HUDEP-2 (cell line): ENCODE results near the gene C12orf50.
"Not testable (repeated sequence)": the region's sequence is repeated elsewhere in the genome, so short reads cannot be mapped to it uniquely, and the experiment has no call there.

Source experiments
- DNase-seq, 76 experiments: peaks; one replicate each; lab custom pipeline; 2025; ENCODE audit not compliant: unreplicated experiment in 76 of 76; lab: John Stamatoyannopoulos, UW

C12orf50 gene, protein sequence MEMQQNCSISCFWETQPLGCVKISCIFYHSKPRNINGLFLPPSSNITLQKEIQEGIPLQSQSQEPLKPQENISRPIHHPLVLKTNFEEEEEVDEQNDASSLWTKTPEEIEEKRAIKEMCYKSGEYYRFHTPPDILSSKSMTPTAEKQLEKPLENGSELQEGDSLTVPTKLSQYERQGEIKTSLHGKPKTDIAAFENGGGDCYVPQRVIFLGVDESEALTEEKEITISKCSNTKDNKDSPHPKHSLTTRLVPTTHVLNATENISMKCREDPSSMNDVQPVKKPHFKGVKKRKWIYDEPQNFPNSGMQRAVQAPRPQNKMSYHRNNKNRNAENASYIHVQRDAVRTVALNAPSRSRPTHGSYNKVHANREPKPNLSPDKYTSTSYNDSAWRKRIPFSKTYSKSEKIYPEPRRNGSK

DNA sequence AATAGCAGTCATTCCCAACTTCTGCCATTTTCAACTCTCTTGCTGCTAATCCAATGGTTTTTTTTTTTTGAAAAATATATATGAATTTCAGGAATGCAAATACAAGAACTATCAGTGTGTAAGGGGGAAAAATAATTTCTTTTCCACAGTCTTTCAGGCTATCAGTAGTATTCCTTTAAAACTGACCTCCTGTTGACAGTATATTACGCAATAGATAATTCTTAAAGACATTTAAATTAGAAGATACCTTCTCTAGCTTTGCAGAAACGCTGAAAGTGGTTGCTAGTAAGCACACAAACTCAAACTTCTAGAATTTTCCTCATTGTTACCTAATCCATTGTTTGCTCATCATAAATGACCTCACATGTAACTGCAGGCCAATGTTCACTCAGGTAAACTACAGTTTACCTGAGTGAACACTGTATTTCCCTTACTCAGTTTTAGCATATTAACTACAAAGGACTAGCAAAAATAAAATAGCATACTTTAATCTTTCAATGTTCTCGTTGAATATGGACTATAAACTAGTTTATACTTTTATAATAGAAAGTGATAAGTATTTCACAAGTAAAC lies at the start of gene C12orf50:
Gene C12orf50, minus strand, starts transcription at position 309 of the 573 bp plus-strand sequence. CDS start 2,439 bp downstream, outside the sequence.
- no peak for DNase-seq

DNA sequence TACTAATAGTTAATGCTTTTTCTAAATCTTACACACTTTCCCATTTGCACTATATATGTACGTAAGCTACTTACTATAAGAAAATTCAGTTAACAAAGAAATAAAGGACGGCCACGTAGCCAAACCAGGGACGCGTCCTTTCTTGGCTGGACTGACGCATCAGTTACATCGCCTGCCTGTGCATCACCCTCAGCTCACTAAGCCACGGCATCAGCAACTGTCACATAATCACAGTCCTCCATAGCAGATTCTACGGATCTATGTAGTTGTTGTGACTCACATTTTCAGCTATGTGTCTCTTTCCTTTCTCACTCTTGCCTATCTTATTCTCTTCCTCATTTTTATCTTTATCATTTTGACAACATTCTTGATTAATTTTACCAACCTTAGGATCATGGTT lies 38.1 kb upstream of the C12orf50 start:
- DNase-seq, result no peak

DNA sequence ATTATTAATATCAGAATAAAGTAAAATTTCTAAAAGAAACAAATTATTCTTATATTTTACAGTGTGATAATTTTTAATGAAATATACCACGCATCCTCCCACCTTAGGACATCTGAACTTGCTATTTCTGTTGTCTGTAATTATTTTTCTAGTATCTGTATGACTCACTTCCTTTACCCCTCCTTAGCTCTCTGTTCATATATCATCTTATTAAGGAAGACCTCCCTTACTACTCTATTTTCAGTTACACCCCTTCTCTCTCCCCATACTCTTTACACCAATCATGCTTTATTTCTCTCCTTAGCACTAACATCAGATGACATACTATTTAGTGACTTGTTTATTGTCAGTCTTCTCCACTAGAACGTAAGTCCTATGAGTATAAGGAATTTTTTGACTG lies 34.2 kb upstream of the C12orf50 start:
- DNase-seq, result no peak

DNA sequence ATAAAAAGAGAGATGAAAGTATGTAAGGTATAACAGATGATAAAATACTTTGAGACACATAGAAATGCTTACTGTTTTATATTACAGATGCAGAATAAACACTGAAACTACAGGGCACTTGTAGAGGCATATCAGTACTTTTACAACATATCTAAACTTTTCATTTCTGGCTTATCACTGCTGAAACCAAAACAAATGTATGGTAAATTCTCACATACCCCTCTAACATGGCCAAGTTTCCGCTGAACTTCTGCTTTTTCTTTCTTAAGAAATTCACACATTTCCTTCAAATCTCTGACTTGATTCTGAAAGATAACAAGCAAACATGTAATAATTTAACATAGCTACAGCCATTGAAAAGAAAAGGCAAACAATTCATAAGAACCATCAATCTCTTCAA lies 33.3 kb upstream of the C12orf50 start:
- no peak for DNase-seq

DNA sequence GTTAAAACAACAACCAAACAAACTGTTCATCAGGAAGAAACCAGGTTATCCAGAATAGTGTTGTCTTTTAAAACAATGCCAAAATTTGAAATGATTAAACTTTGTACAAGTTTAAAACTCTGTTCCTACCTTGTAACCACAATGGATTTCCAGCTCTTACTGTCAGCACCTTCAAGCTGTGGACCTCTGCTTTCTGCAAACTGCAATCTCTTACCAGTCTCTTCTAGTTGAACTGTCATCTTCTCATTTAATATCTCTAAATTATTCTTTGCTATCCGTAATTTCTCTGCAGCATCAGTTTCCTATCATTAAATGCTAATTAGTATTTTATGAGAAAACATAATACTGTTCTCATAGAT lies 29.5 kb upstream of the C12orf50 start:
- DNase-seq, result no peak

DNA sequence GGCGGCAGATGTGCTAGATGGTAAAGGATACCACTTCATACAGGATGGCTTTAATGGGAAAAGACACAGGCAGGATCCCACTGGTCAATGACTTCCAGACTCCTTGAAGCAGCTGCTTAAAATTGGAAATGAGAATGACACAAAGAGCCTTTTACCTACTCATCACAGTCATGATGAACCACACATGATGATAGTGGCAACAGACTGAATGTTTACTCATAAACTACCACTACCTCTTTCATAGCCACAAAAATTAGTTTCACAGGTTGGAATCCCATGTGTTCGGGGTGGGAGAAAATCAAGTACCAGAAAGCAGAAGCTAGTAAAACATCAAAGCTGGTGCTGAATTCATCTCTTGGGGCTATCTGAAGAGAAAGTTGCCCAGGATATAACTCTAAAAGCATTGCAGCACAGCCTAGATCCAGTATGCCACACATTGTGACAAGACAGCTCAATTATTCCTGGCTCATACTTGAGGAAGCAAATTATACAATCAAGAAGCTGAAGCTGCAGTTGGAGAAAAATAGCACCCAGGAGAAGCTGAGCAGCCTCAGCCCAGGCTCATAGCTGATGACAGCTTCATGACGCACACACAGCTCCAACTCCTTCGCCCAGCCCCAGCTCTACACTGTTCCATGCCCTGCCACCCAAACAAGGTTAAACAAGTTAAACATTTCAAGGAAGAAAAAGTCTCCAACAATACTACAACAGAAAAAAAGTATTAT lies 29.0 kb upstream of the C12orf50 start:
- DNase-seq, result no peak

DNA sequence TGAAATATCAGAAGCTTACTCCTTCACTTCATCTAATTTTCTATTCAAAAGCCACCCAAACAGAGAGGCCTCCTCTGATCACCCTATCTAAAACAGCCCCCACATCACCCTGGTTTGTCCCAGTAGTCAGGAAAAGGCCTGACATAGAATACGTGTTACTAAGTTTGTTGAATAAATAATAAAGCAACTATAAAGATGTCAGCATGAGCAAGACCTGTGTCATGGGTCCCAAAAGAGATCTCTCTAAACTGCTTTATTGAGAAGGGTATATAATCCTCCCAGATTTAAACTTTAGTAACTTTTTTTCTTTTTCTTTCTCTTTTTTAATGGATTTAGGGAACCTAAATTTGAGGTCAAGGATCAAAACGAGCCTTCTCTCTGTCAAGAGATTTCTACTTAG lies 27.4 kb upstream of the C12orf50 start:
- DNase-seq, result no peak

DNA sequence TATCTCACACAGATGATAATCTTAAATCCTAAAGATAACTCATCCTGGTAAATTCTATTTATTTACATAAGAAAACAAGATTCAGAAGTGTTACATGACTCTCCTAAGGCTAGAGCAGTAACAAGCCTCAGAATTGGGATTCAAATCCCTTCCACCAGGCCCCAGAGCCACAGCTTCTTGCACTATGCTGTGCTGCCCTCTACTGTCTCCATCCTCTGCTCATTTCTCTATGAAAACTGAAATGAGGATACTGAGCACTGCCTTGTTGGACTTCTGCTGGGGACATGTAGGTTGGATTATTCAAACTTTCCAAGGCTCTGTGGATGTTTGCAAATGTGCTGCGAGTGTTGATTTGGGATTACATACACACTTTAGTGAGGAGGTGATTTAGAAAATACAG lies 23.5 kb upstream of the C12orf50 start:
- DNase-seq, result peak in 36 of 76 experiments; percentile 0 to 53 (median 20)

DNA sequence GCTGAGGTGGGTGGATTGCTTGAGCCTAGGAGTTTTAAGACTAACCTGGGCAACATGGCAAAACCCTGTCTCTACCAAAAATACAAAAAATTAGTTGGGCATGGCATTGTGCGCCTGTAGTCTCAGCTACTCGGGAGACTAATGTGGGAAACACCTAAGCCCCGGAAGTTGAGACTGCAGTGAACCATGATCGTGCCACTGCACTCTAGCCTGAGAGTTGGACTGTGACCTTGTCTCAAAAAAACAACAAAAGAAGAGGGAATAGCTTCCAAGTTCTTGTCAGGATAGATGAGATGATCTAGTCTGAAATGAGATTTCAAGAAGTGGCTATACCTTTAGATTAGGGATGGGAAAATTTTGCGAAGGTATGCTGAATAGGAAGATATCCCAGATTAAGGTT lies 14.8 kb upstream of the C12orf50 start:
- no peak for DNase-seq

DNA sequence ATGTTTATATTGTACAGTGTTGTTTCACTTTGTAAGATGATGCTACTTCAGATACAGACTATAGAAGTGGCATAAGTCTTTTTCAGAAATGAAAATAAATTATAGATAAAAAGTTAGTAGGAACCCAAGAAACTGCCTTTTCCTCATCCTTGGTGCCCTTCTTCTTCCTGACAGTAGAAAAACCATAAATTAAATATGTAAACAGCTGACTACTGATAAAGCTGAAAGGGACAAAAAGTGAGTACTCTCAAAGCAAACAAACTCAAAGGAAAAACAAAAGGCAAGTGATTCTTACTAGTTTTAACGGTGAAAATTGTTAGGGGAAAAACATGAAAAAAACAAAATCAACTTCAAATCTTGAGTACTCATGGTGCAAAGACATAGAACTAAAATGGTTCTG lies 8.6 kb upstream of the C12orf50 start:
- no peak for DNase-seq

DNA sequence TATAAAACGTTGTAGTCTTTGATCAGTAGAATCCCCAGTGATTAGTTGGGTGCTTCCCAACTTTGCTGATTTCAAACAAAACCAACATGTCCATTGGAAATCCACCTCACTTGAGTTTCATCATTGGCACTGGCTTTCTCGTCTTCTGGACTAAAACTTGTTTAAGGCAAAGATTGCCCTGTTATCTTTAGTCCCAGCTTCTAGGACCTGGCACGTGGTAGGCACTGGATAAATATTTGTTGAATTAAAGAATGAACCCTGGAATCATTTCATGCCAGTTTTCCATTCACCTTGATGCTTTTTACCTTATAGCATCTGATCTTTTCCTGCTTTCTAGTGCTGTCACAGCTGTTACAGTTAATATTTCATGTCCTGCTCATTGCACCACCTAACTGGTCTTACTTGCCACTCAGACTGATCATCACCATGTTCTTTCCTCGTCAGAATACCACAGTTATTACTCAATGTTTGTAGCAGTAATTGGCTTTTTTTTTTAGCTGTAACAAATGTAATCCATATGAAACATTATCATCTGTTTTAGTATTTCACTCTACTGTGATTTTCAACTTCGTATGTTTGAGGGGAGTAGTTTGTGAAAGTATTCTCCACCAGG lies 7.3 kb upstream of the C12orf50 start:
- DNase-seq, result peak in 31 of 76 experiments; percentile 2 to 61 (median 15)

DNA sequence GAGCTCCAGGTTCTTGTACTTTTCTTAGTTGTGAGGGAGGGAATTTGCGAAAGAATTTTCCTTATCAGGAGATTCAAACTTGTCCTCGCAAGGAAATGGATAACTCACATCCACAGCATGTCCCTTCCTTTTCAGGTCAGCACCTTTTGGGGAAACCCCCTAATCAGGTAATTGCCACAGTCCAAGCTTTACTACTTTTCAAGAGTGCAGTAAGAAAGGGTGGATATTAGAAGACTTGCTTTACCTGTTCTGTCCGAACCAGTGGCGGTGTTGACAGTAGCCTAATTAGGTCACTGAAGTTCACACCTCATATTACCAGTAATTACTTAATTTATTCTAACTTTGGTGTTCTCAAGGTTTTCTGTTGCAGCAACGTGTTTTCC lies 6.7 kb upstream of the C12orf50 start:
- no peak for DNase-seq

DNA sequence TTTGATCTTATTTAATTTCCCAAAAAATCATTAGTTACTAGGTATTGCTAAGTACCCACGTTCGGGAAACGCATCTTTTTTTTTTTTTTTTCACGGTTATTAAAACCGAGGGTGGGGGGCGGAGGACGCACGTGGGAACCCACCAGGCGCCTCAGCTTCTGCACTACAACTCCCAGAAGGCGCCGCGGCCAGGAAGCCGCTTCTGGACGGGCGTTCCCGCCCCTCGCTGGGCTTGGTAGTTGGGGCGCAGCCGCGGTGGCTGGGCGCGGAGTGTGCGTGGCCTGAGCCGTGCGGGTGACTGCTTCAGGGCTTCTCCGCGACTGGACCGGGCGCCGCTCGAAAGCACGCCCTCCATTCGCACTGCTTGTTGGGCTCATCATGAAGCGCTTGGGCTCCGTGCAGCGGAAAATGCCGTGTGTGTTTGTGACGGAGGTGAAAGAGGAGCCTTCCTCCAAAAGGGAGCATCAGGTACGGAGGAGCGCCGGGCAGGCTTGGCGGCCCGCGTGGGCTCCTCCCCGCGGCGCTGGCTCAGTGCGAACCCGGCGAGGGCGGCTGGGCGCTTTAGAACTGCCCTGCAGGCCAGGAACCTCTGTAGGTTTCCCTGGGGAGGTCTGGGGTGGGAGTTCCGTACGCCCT lies 6.2 kb upstream of the C12orf50 start:
- peak in 74 of 76 experiments; percentile 15 to 91 (median 78) for DNase-seq

DNA sequence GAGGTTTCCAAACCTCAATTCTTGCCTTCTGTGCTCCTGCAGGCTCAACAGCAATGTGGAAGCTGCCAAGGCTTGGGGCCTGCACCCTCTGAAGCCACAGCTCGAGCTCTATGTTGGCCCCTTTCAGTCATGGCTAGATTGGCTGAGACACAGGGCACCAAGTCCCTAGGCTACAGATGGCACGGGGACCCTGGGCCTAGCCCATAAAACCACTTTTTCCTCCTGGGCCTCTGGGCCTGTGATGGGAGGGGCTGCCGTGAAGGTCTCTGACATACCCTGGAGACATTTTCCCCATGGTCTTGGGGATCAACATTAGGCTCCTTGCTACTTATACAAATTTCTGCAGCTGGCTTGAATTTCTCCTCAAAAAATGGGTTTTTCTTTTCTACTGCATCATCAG lies 2.0 kb upstream of the C12orf50 start:
- not testable (repeated sequence) for DNase-seq

DNA sequence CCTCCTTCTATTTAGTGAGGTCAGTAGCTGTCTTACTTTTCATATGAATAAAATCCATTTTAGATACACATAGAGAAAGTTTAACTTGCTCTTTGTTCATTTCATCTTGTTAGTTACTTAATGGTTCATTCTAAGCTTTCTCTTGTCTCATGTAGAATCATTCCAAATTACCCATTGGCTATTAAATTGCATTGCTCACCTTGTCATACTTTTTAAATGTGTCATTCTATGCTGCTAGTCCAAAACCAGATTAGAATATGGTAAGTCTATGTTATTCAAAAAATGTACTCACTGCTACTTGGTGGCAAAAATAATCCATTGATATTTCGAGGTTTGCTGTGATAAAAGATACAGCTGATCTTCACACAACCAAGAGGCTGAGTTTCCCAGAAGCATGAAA lies 3.0 kb downstream of the C12orf50 start:
- no peak for DNase-seq

DNA sequence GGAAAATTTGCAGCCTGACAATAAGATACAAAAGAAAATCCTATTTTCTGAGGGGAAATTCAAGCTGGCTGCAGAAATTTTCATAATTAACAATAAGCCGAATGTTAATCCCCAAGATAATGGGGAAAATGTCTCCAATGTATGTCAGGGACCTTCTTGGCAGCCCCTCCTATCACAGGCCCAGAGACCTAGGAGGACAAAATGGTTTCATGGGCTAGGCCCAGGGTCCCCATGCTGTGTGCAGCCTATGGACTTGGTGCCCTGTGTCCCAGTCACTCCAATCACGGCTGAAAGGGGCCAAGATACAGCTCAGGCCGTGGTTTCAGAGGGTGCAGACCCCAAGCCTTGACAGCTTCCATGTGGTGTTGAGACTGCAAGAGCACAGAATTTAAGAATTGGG lies 11.2 kb downstream of the C12orf50 start:
- DNase-seq, result no peak

DNA sequence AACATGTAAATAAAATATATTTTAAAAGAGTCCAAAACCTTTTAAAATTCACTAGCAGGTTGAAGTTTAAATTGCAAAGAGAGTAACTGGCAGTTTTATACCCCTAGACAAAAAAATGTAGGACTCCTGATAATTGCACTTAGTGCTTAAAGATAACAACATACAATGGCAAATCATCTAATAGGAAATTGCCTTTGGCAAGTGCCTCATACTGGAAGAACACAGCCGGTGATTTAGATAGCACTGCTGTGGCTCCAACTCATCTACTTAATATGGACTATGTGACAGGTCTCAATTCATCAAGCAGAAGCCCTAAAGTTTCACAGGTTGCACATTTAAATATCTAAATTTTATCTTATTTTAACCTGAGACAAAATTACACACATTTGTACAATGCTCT lies 13.4 kb downstream of the C12orf50 start:
- DNase-seq, result no peak

DNA sequence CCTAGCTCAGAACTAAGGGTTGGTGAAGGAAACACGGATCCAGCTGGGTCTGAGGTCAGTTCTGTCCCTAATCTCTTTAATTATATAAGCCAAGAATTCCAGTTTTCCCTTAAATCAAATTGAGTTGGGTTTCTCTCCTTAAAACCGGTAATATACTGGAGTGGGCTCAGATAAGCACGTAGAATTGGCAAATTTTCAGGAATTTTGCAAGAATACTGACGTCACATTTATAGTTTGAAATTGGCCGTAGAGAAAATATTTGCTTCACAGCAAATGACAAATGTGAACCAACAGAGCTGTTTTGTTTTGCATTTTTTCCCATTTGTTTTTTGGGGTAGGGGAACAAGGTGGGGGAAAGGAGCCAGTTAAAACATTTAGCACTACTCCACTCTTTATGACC lies 17.4 kb downstream of the C12orf50 start:
- no peak for DNase-seq

DNA sequence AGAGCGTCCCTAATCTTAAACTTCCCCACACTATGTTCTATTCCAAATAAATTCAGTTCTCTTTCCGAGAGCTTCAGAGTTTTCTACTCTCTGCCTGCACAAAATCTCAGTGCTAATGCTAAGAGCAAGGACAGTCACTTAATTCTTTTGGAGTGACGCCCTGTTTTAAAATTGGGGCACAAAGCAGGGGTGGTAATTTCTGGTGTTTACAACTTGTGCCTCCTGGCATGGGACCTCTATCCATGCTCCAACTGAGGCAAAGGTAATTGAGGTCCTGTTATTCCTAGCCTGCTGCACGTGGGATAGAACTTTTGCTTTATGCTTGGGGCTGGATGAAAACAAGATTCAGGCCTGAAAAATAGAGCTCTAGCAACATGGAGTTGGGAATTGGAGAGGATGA lies 22.9 kb downstream of the C12orf50 start:
- no peak for DNase-seq

DNA sequence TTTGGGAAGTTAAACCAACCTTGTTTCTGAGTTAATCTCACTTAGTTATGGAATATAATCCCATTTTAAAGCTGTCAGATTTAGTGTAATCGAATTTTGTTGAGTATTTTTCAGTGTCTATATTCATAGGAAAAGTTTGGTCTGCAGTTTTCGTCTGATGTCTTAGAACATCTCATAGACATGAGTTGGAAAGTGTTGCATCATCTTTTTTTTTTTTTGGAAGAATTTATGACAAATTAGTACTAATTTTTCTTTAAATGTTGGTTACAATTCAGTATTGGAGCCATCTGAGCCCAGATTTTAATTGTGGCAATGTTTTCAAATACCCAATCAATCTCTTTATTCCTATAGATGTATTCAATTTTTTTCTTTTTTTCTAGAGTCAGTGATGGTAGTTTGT lies 27.9 kb downstream of the C12orf50 start:
- no peak for DNase-seq
